Left lobe of liver (tissue), 2 donors: Measurements from ENCODE around the gene SEZ6L2. TPM values are rescaled to one million over a fixed set of nuclear protein-coding genes. Genes with fewer than 3 reads are reported as not detected.
"Not testable (repeated sequence)": the region's sequence is repeated elsewhere in the genome, so short reads cannot be mapped to it uniquely, and the experiment has no call there.

ENCODE experiments used
- ATAC-seq: fragments of 200-7000 bp; cut with Tn5 transposase; one replicate; pipeline ENCODE4 v1.9.1; 2020; ENCODE audit warnings: mild to moderate bottlenecking, moderate library complexity
- DNase-seq: peaks from one replicate; pipeline ENCODE4 v3.0.0-alpha.2; 2020; ENCODE audit warnings: low spot score
- total RNA-seq: library from RNA; stranded (reverse); gene quantifications from one replicate; pipeline ENCODE4 v1.2.1, GENCODE V29; 2021
- donor health status: DM: no; HTN: no; CAD: no; lungs with moderate emphysema.
- donor health status: DM: no; HTN: yes; CAD: no.

Gene SEZ6L2
- total RNA-seq, 1 donor from 2014 or later: 0.55 TPM

DNA sequence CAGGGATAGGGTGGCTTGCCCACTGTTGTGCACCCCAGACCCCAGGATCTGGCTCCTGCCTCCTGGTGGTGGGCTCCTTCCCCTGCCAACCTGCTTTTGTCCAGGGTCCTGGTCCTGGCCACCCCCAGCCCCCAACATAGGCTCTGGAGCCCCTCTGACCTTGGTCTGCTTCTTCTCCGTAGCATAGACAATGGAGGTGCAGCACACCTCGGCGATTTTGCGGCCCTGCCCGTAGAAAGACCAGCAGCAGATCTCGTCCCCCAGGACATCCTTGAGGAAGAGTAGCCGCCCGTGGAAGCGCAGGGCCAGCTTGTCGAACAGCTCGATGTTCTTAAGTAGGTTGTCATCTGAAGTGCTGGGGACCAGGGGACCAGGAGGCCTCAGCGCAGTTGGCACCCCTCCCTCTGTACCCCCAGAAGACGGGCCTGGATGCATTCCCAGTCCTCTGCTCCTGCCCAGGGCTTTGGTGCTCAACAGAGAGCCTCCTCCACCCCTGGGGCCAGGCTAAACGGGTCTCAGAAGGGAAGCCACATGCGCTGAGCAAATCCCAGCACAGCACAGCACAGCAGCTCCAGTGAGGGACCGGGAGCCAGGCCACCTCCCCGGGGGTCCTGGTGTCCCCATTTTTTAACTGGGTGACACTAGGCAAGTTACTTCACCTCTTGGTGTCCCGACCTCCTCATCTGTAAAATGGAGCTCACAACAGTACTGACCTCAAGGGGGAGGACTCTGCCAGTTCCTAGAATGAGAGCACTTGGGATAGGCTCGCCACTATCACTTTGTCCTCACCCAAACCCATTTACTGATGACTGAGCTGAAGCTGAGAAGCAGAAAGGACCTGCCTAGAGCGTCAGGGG lies 11.7 kb upstream of the SEZ6L2 start:
- DNase-seq: no peak
- ATAC-seq: no peak

DNA sequence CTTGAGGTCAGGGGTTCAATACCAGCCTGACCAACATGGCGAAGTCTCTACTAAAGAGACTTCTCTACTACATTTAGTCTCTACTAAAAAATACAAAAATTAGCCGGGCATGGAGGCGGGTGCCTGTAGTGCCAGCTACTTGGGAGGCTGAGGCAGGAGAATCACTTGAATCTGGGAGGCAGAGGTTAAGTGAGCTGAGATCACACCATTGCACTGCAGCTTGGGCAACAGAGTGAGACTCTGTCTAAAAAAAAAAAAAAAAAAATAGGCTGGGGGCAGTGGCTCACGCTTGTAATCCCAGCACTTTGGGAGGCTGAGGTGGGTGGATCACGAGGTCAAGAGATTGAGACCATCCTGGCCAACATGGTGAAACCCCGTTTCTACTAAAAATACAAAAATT lies 10.5 kb upstream of the SEZ6L2 start:
- not testable (repeated sequence) for ATAC-seq, DNase-seq

GRCh38 chr16:29909391-29909790 lies 10.0 kb upstream of the SEZ6L2 start:
- ATAC-seq (no peak), DNase-seq (no peak)

DNA sequence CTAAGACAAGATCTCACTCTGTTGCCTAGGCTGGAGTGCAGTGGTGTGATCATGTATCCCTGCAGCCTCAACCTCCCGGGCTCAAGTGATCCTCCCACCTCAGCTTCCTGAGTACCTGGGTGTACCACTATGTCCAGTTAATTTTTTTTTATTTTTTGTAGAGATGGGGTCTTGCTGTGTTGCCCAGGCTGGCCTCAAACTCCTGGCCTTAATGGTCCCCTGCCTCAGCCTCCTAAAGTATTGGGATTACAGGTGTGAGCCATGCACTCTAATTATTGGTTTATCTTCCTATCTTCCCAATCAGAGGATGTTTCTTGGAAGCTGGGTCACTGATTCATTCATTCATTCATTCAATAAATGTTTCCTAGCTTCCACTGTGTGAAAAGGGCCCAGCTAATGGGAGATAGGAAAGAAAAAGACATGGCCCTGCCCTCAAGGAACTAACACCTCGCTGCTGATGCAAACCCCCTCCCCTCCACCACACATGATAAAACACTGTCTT lies 9.4 kb upstream of the SEZ6L2 start:
- DNase-seq (no peak), ATAC-seq (no peak)

DNA sequence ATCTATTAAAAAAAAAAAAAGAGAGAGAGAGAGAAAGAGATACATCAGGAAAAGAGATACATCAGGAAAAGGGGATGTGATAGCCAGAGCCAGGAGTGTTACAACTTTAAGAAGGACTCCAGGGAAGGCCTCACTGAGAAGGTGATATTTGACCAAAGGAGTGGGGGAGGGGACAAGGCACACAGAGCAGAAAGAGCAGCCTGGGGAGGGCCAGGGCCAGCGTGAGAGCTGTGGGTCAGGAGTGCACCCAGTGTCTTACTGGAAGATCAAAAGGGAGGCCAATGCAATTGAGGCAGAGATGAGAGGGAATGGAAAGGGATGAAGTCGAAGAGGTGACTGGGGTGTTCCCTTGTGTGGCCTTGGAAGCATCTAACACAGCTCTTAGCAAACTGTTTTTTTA lies 8.6 kb upstream of the SEZ6L2 start:
- no peak for ATAC-seq

DNA sequence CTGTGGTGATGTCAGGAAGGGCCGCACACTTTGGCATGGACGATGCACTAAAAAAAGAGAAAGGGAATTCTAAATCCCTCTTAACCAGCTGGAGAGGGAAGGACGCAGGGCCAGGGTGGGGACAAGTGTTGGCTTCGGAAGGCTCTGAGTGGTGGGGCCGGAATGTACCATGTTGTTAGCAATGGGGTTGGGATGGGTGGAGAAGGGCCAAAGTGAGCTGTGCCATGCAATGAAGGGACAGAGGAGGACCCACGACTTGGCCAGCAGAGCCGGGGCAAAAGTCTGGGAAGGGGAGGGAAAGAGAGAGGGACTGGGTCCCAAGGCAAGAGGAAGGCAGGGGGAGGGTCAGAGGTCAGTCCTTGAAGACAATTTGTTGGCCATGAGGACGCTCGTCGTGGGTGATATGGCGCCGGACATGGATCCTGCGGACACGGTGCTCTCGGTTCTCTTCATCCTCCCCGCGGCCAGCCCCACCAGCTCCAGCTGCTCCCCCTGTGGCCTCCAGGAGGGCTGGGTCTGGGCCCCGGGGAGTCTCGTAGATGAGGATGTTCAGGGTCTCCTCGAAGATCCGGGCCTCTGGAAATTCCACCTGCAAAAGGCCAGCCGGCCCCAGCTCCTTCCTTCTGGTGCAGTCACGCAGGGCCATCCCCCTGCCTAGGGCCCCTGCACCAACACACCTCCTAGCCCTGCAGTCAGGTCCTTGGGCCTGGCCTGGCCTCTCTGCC lies 7.3 kb upstream of the SEZ6L2 start:
- DNase-seq: no peak
- ATAC-seq: no peak

More for the DNA sequence above, 8.6 kb upstream of the SEZ6L2 start:
- no peak for DNase-seq

GRCh38 chr16:29905668-29906067 lies 6.3 kb upstream of the SEZ6L2 start:
- DNase-seq (no peak), ATAC-seq (no peak)

GRCh38 chr16:29904947-29905346 lies 5.6 kb upstream of the SEZ6L2 start:
- DNase-seq: no peak
- ATAC-seq: no peak

DNA sequence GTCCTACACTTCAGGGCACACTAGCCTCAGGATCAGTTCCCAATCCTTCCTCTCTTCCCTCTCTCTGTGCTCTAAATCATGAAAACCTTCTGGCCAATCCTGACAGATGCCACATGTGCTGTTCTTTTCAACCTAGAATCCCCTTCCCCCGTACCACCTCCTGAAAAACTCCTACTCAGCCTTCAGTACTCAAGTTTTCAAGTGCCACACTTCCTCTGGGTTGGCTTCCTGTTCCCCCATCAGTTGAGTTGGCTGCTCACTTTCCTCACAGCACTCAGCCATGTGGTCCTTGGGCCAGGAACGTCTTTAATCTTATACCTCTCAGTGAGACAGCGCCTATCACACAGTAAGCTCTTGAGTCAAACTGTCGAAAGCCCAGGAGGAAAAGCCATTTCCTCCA lies 4.2 kb upstream of the SEZ6L2 start:
- ATAC-seq (no peak), DNase-seq (no peak)

DNA sequence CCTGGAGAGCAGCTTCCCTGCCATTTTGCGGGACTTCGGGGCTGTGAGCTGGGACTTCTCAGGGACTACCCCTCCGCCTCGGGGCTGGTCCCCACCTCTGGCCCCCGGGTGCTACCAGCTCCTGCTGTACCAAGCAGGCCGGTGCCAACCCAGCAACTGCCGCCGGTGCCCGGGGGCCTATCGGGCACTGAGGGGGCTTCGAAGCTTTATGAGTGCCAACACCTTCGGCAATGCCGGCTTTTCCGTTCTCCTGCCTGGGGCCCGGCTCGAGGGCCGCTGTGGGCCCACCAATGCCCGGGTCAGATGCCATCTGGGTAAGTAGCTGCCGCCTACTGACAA lies 2.2 kb upstream of the SEZ6L2 start:
- no peak for DNase-seq
- ATAC-seq: no peak

- ATAC-seq (no peak), DNase-seq (no peak)
Observed at GRCh38 chr16:29900888-29901606, 1.7 kb upstream of the SEZ6L2 start.

DNA sequence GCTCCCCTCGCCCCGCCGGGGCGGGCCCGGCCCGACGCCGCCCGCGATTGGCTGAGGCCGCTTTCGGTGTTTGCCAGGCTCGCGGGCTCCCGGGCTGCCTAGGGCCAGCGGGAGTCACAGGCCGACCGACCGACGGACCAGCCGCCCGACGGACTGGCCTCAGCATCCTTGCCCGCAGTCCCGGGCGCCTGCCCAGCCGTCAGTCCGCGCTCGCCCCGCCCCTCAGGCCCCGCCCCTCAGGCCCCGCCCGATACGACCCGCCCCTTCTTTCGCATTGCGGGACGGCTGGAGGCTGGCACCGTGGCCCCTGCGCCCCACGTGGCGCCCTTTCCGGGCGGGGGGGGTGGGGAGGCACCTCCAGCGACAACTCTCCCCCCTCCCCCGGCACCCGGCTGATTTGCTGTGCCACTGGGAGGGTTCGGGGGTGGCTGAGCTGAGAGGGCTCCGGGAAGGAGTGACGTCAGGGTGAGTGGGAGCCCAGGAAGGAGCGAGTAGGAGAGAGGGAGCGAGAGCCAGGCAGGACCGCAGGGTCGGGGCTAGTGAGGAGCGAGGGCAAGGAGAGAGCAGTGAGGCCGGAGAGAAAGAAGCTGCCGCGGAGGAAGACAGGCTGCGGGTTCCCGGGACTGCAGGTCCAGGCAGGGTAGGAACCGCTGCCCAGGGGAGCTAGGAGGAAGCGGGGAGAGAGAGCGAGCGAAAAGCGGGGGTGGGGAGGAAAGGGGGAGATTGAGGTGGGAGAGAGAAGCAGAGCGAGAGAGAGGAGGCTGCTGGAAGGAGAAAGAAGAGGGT lies 945 bp upstream of the SEZ6L2 start, which contains the start of gene ASPHD1:
Gene ASPHD1 (plus strand): TSS at position 387 of the 786 bp plus-strand sequence. CDS start 484 bp downstream, outside the sequence.
- ATAC-seq (peak; percentile 94), DNase-seq (peak; percentile 72)

GRCh38 chr16:29898804-29899515 lies 390 bp downstream of the SEZ6L2 start:
- ATAC-seq (no peak), DNase-seq (no peak)

DNA sequence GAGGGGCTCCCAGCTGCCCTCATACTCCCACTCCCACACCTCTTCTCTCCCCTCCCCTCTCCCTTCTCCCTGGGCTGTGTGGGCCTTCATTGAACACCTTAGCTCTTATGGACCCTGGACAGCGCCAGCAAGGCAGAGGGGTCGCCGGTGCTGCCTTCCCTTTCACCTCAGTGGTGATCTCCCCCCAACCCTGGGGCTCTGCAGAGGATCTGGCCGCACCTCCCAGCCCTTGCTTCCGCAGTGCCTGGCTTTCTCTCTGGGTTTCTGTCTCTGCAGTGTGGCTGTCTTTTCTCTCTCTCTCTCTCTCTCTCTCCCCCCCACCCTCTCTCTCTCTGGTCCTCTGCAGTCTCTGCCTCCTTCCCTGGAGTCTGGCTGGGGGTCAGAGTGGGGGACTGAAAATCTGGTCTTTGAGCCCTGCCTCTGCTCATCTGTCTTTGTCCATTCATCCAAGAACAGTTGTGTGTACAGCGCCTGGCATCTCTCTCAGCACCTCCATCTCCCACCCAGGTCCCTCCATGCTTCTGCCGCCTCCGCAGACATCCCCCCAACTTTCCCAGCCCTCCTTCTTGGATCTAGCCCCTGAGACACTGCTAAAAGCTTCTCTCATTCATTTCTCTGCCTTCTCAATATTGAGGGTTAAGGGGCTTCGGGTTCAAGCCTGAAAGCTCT lies 1.1 kb downstream of the SEZ6L2 start:
- ATAC-seq: no peak
- no peak for DNase-seq

DNA sequence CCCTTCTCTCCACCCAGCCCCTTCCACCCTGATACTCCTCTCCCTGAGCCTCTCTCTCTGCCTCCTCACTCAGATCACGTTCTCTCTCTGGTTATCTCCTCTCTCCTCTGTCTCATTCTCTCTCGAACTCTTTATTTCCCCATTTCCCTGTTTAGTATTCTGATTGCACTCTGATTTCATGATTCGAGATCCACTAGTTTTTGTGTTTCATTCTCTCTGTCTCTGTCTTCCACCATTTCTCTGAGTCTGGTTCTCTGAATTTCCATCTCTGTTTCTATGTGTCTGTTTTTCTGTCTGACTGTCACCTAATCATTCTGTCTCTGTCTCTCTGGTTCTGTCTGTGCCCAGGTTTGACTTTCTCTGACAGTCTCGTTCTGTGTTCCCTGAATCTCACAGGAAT lies 2.0 kb downstream of the SEZ6L2 start:
- DNase-seq (no peak), ATAC-seq (no peak)

- no peak for ATAC-seq
Observed at GRCh38 chr16:29896841-29897240, 2.5 kb downstream of the SEZ6L2 start.

DNA sequence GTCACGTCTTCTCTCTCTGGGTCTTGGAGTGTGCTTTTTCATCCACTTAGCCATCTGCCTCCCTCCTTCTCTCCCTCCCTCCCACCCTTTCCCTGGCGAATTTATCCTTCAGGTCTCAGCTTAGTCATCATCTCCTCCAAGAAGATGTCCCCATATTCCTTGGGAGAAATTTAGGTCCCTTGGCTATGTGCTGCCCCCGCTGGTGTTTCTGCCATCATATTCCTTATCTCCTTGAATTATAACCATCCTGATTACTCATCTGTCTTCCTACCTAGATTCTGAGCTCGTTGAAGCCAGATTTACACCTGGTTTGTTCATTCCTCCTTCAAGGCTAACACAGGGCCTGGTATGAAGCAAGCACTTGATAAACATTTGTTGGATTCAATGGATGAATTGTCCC lies 5.0 kb downstream of the SEZ6L2 start:
- DNase-seq (no peak), ATAC-seq (no peak)

More at GRCh38 chr16:29896841-29897240, 2.5 kb downstream of the SEZ6L2 start:
- no peak for DNase-seq

GRCh38 chr16:29893553-29893952 lies 5.8 kb downstream of the SEZ6L2 start:
- no peak for DNase-seq
- no peak for ATAC-seq

GRCh38 chr16:29892458-29892813 lies 6.9 kb downstream of the SEZ6L2 start:
- no peak for ATAC-seq
- no peak for DNase-seq
